ENCODE results near the gene WFDC8.
"Not testable (repeated sequence)": the region's sequence is repeated elsewhere in the genome, so short reads cannot be mapped to it uniquely, and the experiment has no call there.

The WFDC8 gene

GRCh38 chr20:45579184-45579583 is at the start of gene WFDC8:
WFDC8 (minus strand) TSS chr20:45579284; CDS start chr20:45579247, 37 bp downstream.
- no peak for DNase-seq (ENCODE audit: low read depth)

- no peak for DNase-seq (ENCODE audit: low read depth)
Observed at GRCh38 chr20:45626540-45626939, 47.5 kb upstream of the WFDC8 start.

DNA sequence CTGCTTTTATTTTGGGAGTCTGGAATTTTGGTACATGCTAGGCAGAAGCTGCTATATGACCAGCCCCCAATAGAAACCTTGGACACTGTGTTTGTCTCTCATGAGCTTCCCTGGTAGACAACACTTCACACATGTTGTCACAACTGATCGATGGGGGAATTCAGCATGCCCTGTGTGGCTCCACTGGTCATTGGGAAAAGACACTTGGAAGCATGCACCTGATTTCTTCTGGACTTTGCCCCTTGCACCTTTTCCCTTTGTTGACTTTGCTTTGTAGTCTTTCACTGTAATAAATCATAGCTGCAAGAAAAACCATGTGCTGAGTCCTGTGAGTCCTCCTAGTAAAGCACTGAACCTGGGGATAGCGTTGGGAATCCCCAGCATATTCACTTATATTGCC is 42.5 kb upstream of the WFDC8 start:
- no peak for DNase-seq (ENCODE audit: low read depth)

DNA sequence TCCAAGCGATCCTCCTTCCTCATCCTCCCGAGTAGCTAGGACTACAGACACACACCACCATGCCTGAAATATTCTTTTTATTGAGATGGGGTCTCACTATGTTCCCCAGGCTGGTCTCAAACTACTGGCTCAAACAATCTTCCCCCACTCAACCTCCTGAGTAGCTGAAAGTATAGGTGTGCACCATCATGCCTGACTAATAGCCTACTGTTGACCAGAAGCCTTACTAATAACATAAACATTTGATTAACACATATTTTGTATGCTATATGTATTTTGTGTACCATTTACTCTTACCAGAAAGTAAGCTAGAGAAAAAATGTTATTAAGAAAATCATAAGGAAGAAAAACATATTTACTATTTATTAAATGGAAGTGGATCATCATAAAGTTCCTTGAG is 38.5 kb upstream of the WFDC8 start:
- DNase-seq (ENCODE audit: low read depth) = no peak

DNA sequence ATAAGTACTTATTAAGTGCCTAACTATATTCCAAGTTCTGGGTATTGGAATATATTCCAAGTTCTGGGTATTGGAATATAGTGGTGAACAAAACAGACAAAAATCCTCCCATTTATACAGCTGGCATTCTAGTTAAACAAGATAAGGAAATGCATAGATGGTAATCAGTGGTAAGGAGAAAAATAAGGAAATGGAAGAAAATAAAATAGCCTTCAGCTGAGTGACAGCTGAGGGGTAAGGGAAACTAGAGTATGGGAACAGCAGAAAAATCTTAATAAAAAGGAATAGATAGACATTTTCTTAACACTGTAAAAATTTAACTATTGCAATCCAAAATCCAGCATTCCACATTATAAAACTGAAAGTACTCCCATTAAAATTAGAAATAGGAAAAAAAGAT is 33.2 kb upstream of the WFDC8 start:
- no peak for DNase-seq (ENCODE audit: low read depth)

- peak; percentile 92 for DNase-seq (ENCODE audit: low read depth)
Observed at GRCh38 chr20:45611054-45611453, 32.0 kb upstream of the WFDC8 start.

DNA sequence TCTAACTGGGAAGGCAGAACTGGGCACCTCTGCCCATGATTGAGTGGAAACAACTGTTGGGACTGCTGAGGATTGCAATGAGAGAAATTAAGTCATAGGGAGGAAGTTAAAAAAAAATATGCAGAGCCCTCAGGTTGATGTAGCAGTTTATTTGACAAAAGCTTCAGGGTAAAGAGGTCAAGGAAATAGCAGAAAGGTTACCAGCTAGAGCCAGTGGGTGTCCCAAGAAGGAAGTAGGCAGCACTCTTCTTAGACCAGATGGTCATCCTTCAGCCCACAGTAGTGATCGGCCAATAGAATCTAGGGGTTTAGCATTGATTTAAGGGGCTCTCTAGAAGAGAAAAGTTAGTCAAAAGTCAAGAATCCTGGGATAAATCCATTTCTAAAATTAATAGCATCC is 28.7 kb upstream of the WFDC8 start:
- DNase-seq (ENCODE audit: low read depth) = no peak

GRCh38 chr20:45595235-45595634 is 16.2 kb upstream of the WFDC8 start:
- DNase-seq (ENCODE audit: low read depth) = no peak

DNA sequence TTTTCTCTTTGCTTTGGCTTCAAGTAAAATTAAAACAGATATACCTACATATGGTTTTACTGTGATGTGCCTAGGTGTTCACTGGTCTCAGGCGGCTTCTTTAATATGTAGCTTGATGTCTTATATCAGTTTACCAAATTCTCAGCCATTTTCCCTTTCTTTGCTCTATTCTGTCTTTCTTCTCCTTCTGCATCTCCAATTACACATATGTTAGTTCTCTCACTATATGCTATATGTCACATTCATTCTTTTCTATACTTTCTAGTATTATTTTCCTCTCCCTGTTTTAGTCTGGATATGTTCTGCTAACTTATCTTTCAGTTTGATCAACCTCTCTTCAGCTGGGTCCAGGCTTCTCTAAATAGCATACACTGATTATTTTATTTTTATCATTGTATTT is 14.4 kb upstream of the WFDC8 start:
- no peak for DNase-seq (ENCODE audit: low read depth)

GRCh38 chr20:45592574-45593189 is 13.6 kb upstream of the WFDC8 start:
- DNase-seq (ENCODE audit: low read depth) = peak; percentile 13

GRCh38 chr20:45589725-45590124 is 10.6 kb upstream of the WFDC8 start:
- no peak for DNase-seq (ENCODE audit: low read depth)

DNA sequence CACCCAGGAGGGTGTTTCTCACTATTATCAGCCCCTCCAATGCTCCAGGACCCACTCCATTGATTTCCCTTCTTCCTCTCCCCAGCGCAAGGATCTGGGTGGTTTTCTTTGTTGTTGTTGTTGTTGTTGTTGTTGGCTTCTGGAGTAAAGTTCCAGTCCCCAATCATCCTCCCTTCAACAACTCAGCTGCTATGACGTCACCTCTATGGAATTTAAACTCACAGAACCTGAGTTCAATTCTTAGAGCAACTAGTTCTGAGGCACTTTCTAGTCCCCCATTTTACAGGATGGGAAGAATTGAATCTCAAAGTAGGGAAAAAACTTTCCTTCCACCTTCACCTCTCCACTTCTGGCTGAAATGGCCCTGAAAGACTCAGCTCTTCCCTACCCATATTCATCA is 9.7 kb upstream of the WFDC8 start:
- DNase-seq (ENCODE audit: low read depth) = no peak

DNA sequence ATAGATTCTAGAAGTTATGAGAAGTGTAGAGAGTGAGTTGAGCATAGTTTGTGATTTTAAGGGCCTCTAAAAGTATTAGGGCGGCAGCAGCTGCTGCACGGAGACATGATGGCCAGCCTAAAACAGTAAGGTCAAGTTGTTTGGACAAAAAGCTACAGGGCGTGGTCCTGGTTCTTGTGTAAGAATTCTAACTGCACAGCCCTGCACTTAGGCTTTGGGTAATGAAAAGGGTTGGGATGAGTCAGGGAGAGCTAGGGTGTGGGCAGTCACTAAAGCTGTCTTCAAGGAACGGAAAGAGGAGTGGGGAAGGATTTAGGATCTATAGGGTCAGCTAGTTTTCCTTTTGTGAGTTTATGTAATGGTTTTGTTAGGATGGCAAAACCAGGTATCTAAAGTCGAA is 6.9 kb upstream of the WFDC8 start:
- DNase-seq (ENCODE audit: low read depth) = peak; percentile 43

DNA sequence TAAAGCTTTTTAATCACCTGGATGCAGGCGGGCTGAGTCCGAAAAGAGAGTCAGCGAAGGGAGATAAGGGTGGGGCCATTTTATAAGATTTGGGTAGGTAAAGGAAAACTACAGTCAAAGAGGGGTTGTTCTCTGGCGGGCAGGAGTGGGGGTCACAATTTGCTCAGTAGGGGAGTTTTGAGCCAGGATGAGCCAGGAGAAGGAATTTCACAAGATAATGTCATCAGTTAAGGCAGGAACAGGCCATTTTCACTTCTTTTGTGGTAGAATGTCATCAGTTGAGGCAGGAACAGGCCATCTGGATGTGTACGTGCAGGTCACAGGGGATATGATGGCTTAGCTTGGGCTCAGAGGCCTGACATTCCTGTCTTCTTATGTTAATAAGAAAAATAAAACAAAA is 5.2 kb upstream of the WFDC8 start:
- not testable (repeated sequence) for DNase-seq (ENCODE audit: low read depth)

DNA sequence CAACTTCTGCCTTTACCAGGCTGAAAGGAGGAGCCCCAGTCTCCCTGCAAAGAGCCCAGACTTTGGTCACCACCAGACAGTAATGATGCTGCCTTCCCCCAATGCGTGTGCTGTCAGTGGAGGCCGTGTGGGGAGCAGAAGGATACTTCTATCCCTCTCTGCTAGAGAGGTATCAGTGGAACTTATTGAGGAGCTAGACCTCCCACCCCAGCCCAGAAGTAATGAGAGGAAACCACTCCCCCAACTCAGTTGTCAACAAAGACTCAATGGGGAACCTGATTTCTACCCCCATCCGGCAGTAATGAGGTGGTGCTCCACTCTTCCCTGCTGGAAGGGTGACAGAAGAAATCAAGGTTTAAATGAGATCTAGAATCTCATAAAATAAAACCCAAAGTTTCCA is 4.4 kb upstream of the WFDC8 start:
- no peak for DNase-seq (ENCODE audit: low read depth)

DNA sequence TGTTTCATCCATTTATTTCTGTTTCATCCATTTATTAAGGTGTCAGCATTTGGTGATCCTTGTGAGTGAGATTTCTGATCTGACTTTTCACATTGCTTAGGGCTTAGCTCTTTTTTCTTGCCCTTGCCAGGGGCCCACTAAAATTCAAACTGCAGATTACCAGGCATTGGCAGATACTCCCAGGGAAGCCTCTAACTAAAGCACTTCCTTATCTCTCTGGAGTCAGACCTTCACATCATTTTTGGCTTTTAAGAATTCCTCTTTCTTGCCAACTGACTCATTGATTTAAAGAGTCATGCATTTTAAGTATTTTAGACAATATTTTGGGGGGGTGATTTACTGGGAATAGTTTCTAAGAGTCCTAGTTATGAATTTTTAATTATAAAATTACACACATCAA is 2.6 kb upstream of the WFDC8 start:
- peak; percentile 12 for DNase-seq (ENCODE audit: low read depth)

GRCh38 chr20:45578231-45578630 is 853 bp downstream of the WFDC8 start:
- DNase-seq (ENCODE audit: low read depth) = no peak

DNA sequence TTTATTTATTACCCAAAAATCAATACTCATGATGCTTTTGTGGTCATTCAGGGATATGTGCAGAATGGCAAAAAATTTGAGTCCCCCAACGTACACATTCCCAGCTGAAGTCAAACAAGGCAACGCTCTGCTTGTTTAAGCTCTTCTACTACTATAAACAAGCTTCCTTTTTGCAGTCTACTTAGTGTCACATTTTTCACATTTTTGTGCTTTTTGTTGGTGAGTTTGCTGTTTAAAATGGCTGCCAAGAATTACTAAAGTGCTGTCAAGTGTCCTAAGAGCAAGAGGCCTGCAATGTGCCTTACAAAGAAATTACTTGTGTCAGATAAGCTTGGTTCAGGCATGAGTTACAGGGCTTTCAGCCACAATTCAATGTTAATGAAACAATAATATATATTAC is 2.1 kb downstream of the WFDC8 start:
- peak; percentile 6 for DNase-seq (ENCODE audit: low read depth)

DNA sequence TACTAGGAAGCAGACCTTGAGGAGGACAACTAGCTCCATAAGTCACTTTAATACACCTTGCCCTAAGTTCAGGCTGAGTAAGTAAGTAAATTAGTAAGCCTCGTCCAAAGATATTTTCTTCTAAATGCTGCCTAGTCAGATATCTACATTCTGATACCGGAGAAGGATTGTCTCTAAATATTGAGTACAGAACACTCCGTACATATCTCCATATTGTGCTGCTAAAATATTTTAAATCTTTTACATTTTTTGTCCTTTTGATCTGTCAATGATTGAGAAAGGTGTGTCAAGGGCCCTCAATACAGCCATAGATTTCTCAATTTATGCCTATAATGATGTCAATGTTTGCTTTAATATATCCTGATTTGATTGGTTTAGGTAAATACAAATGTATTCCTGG is 3.2 kb downstream of the WFDC8 start:
- DNase-seq (ENCODE audit: low read depth) = no peak

- not testable (repeated sequence) for DNase-seq (ENCODE audit: low read depth)
Observed at GRCh38 chr20:45569650-45570049, 9.4 kb downstream of the WFDC8 start.

DNA sequence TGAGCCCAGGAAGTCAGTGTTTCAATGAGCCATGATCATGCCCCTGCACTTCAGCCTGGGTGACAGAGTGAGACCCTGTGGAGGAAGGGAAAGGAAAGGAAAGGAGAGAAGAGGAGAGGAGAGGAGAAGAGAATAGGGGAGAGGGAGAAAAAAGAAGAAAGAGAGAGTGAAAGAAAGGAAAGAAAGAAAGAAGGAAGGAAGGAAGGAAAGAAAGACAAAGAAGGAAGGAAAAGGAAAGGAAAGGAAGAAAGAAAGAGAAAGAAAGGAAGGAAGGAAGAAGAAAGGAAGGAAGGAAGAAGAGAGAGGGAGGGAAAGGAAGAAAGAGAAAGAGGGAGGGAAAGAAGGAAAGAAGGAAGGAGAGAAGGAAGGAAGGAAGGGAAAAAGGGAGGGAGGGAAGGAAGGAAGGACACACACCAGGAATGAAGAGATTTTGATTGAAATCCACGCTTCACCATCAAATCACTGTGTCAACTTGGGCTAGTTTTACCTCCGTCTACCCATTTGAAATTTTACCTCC is 14.3 kb downstream of the WFDC8 start:
- DNase-seq (ENCODE audit: low read depth) = no peak

- no peak for DNase-seq (ENCODE audit: low read depth)
Observed at GRCh38 chr20:45555198-45555597, 23.9 kb downstream of the WFDC8 start.

GRCh38 chr20:45552456-45552855 is 26.6 kb downstream of the WFDC8 start:
- no peak for DNase-seq (ENCODE audit: low read depth)

GRCh38 chr20:45550765-45551164 is 28.3 kb downstream of the WFDC8 start:
- no peak for DNase-seq (ENCODE audit: low read depth)
